Dermis lymphatic vessel endothelial cell (primary cell): ENCODE measurements around the gene LMAN2L. TPM values are rescaled to one million over a fixed set of nuclear protein-coding genes. Genes with fewer than 3 reads are reported as not detected.

ENCODE experiments used
- total RNA-seq: library from RNA; depleted of rRNA; stranded (reverse); fragments of >200 nt; gene quantifications from 2 replicates; pipeline ENCODE4 v1.2.1, GENCODE V29; 2014

LMAN2L gene
- 14.6 and 17.4 TPM in 2 replicates for total RNA-seq

DNA sequence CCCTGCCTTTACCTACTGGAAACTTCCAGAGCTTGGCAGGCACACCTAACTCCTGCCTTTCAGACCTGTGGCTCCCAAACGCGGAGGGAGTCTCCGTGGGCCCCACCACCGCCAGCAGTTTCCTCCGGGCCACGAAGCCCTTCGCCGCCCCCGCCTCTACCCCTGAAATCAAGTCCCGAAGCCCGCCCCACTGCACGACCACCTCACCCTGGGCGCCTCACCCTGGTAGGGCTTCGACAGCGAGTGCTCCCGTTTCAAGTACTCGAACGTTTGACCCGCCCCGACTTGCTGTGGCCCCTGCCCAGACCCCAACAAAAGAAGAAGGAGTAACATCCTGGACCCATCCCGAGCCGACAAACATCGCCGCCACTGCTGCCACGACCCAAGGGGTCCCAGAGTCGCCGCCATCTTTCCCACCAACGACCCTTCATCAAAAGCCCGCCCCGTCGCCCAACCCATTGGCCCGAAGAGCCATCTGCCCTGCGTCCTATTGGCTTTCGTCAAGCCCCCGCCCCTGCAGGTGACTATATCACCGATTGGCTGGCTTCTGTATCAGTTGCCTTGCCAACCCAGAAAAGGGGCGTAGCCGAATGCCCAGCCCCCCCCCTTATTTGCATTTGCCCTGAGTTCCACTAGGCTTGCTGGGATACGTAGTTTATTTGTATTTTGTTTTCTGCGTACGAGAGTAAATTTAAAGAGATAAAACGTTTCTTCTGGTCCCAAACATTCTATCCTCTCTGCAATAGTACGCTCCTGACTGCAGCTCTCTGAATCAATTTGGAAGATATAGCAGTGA lies at the start of gene LMAN2L:
Gene LMAN2L (minus strand): TSS at position 432 of the 796 bp plus-strand sequence. CDS start 24 bp downstream, at position 408.

GRCh38 chr2:96760036-96760985 lies 20.4 kb upstream of the LMAN2L start, which contains the start of gene CNNM4:
CNNM4 (plus strand) TSS chr2:96760902; CDS start chr2:96761000, 98 bp downstream.

Other genes with a start within 250 kb of the LMAN2L start
- 0.09 and 0.11 TPM in 2 replicates for gene NEURL3, start 234.7 kb downstream of the LMAN2L start, total RNA-seq
- gene ARID5A, start 203.3 kb downstream of the LMAN2L start, total RNA-seq = 16.2 and 19.9 TPM in 2 replicates
- 21.7 and 23.8 TPM in 2 replicates for gene KANSL3, start 101.8 kb downstream of the LMAN2L start, total RNA-seq
- not detected in 2 replicates for gene FER1L5, start 97.3 kb downstream of the LMAN2L start, total RNA-seq
- gene CNNM4, start 20.8 kb upstream of the LMAN2L start, total RNA-seq = 1.3 and 1.6 TPM in 2 replicates
- 9.1 and 12.3 TPM in 2 replicates for gene CNNM3, start 76.2 kb upstream of the LMAN2L start, total RNA-seq
- gene ANKRD23, start 104.0 kb upstream of the LMAN2L start, total RNA-seq = 0.43 and 2.0 TPM in 2 replicates
- gene ANKRD39, start 118.0 kb upstream of the LMAN2L start, total RNA-seq = 7.7 and 8.0 TPM in 2 replicates
- 24.2 and 50.0 TPM in 2 replicates for gene SEMA4C, start 130.0 kb upstream of the LMAN2L start, total RNA-seq
- not detected in 2 replicates for gene FAM178B, start 246.5 kb upstream of the LMAN2L start, total RNA-seq